Left hindlimb (tissue), 1 donor: Measurements from ENCODE around the gene UBE2G1.

Source experiments
- DNase-seq: peaks from one replicate; pipeline ENCODE4 v3.0.0-alpha.2; 2018

UBE2G1 gene

GRCh38 chr17:4333041-4333440 lies 33.4 kb downstream of the UBE2G1 start:
- DNase-seq, result no peak

- DNase-seq, result no peak
Observed at GRCh38 chr17:4332296-4332970, 34.0 kb downstream of the UBE2G1 start.

GRCh38 chr17:4331614-4332013 lies 34.9 kb downstream of the UBE2G1 start:
- no peak for DNase-seq

- DNase-seq, result no peak
Observed at GRCh38 chr17:4329838-4330237, 36.6 kb downstream of the UBE2G1 start.

- DNase-seq, result no peak
Observed at GRCh38 chr17:4327606-4328005, 38.9 kb downstream of the UBE2G1 start.

- DNase-seq, result no peak
Observed at GRCh38 chr17:4326608-4327007, 39.9 kb downstream of the UBE2G1 start.

GRCh38 chr17:4326112-4326511 lies 40.4 kb downstream of the UBE2G1 start:
- no peak for DNase-seq

- no peak for DNase-seq
Observed at GRCh38 chr17:4324463-4324862, 42.0 kb downstream of the UBE2G1 start.

GRCh38 chr17:4319221-4319620 lies 47.3 kb downstream of the UBE2G1 start:
- DNase-seq, result no peak

- DNase-seq, result no peak
Observed at GRCh38 chr17:4318596-4318995, 47.9 kb downstream of the UBE2G1 start.

GRCh38 chr17:4318186-4318585 lies 48.3 kb downstream of the UBE2G1 start:
- DNase-seq, result no peak

- DNase-seq, result no peak
Observed at GRCh38 chr17:4317610-4318009, 48.9 kb downstream of the UBE2G1 start.

- no peak for DNase-seq
Observed at GRCh38 chr17:4316648-4317047, 49.8 kb downstream of the UBE2G1 start.

- DNase-seq, result no peak
Observed at GRCh38 chr17:4314618-4315017, 51.9 kb downstream of the UBE2G1 start.

GRCh38 chr17:4314179-4314578 lies 52.3 kb downstream of the UBE2G1 start:
- DNase-seq, result no peak

GRCh38 chr17:4313221-4314114 lies 53.0 kb downstream of the UBE2G1 start:
- DNase-seq, result no peak

- DNase-seq, result no peak
Observed at GRCh38 chr17:4310354-4311060, 56.0 kb downstream of the UBE2G1 start.

GRCh38 chr17:4309897-4310296 lies 56.6 kb downstream of the UBE2G1 start:
- DNase-seq, result no peak

GRCh38 chr17:4307179-4307930 lies 59.1 kb downstream of the UBE2G1 start:
- DNase-seq, result no peak

GRCh38 chr17:4305224-4305623 lies 61.3 kb downstream of the UBE2G1 start:
- no peak for DNase-seq

- no peak for DNase-seq
Observed at GRCh38 chr17:4304417-4305027, 62.0 kb downstream of the UBE2G1 start.

GRCh38 chr17:4301066-4301465 lies 65.4 kb downstream of the UBE2G1 start:
- DNase-seq, result no peak
